HEK293 (cell line): ENCODE measurements around the gene NABP1.

Source experiments
- BCL11B ChIP-seq: fragments of 450-650 bp; formaldehyde crosslinking; IDR thresholded peaks from 2 replicates; pipeline ENCODE4 v1.5.1; 2016; ENCODE audit warnings: low read depth, missing biosample characterization, missing genetic modification characterization
- KLF16 ChIP-seq: fragments of 450-650 bp; formaldehyde crosslinking; IDR thresholded peaks from 2 replicates; pipeline ENCODE4 v1.5.1; 2017; ENCODE audit warnings: missing biosample characterization, missing genetic modification characterization
- SP3 ChIP-seq: fragments of 450-650 bp; formaldehyde crosslinking; IDR thresholded peaks from 2 replicates; pipeline ENCODE4 v1.5.1; 2016; ENCODE audit warnings: missing biosample characterization, missing genetic modification characterization
- WT1 ChIP-seq: fragments of 450-650 bp; formaldehyde crosslinking; IDR thresholded peaks from 2 replicates; pipeline ENCODE4 v1.5.1; 2016; ENCODE audit warnings: missing biosample characterization, missing genetic modification characterization
- ZNF10 ChIP-seq: fragments of 450-650 bp; formaldehyde crosslinking; IDR thresholded peaks from 2 replicates; pipeline ENCODE4 v1.5.1; 2017; ENCODE audit warnings: missing biosample characterization, missing genetic modification characterization
- ZNF266 ChIP-seq: fragments of 450-650 bp; formaldehyde crosslinking; IDR thresholded peaks from 2 replicates; pipeline ENCODE4 v1.5.1; 2016; ENCODE audit warnings: missing biosample characterization, missing genetic modification characterization, low read depth
- ZNF311 ChIP-seq: fragments of 450-650 bp; formaldehyde crosslinking; IDR thresholded peaks from 2 replicates; pipeline ENCODE4 v1.5.1; 2017; ENCODE audit warnings: missing biosample characterization, missing genetic modification characterization, borderline replicate concordance
- ZNF394 ChIP-seq: fragments of 450-650 bp; formaldehyde crosslinking; IDR thresholded peaks from 2 replicates; pipeline ENCODE4 v1.5.1; 2016; ENCODE audit warnings: missing biosample characterization, missing genetic modification characterization, mild to moderate bottlenecking, moderate library complexity, borderline replicate concordance
- ZSCAN30 ChIP-seq: fragments of 450-650 bp; IDR thresholded peaks from 2 replicates; pipeline ENCODE4 v1.5.1; 2018; ENCODE audit warnings: missing biosample characterization, mild to moderate bottlenecking, missing genetic modification characterization, moderate library complexity
- TF ChIP-seq, protein P1 (sequence below): fragments of 450-650 bp; formaldehyde crosslinking; IDR thresholded peaks from 2 replicates; pipeline ENCODE4 v1.5.1; 2017; ENCODE audit warnings: missing biosample characterization, missing genetic modification characterization
- TF ChIP-seq, protein P2 (sequence below): fragments of 450-650 bp; formaldehyde crosslinking; IDR thresholded peaks from 2 replicates; pipeline ENCODE4 v1.5.1; 2016; ENCODE audit warnings: missing biosample characterization, missing genetic modification characterization, borderline replicate concordance
- TF ChIP-seq, protein P3 (sequence below): fragments of 450-650 bp; formaldehyde crosslinking; IDR thresholded peaks from 2 replicates; pipeline ENCODE4 v1.5.1; 2016; ENCODE audit warnings: missing biosample characterization, missing genetic modification characterization, low read depth
- TF ChIP-seq, protein P4 (sequence below): fragments of 450-650 bp; formaldehyde crosslinking; IDR thresholded peaks from 2 replicates; pipeline ENCODE4 v1.5.1; 2017; ENCODE audit warnings: missing biosample characterization, missing genetic modification characterization
- TF ChIP-seq, protein P5 (sequence below): fragments of 450-650 bp; formaldehyde crosslinking; IDR thresholded peaks from 2 replicates; pipeline ENCODE4 v1.5.1; 2016; ENCODE audit warnings: missing biosample characterization, missing genetic modification characterization
- TF ChIP-seq, protein P6 (sequence below): fragments of 450-650 bp; formaldehyde crosslinking; IDR thresholded peaks from 2 replicates; pipeline ENCODE4 v1.5.0; 2017; ENCODE audit warnings: missing biosample characterization, missing genetic modification characterization, borderline replicate concordance
- TF ChIP-seq, protein P7 (sequence below): fragments of 450-650 bp; formaldehyde crosslinking; IDR thresholded peaks from 2 replicates; pipeline ENCODE4 v1.5.1; 2017; ENCODE audit warnings: missing biosample characterization, missing genetic modification characterization
- TF ChIP-seq, protein P8 (sequence below): fragments of 450-650 bp; formaldehyde crosslinking; IDR thresholded peaks from 2 replicates; pipeline ENCODE4 v1.5.1; 2017; ENCODE audit warnings: missing biosample characterization, missing genetic modification characterization

Gene NABP1

DNA sequence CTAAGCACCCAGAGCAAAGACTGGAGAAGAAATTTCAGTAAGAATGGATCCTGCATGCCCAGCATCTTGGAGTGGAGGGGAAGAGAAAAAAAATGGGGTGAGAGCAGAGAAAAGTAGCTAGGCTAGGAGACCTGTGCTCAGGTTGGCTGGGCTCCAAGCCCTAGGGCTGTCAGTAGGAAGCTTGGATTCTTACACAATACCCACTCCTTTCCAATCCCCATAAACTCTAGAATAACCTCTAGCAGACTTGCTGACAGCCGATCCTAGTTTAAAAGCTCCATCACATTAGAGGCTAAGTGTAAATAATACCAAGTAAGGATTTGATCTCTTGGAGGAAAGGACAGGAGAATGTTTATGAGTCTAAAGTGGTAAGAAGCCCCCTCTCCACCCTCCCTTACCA is 46.2 kb upstream of the NABP1 start (continued):
- TF ChIP-seq, protein P1, sequence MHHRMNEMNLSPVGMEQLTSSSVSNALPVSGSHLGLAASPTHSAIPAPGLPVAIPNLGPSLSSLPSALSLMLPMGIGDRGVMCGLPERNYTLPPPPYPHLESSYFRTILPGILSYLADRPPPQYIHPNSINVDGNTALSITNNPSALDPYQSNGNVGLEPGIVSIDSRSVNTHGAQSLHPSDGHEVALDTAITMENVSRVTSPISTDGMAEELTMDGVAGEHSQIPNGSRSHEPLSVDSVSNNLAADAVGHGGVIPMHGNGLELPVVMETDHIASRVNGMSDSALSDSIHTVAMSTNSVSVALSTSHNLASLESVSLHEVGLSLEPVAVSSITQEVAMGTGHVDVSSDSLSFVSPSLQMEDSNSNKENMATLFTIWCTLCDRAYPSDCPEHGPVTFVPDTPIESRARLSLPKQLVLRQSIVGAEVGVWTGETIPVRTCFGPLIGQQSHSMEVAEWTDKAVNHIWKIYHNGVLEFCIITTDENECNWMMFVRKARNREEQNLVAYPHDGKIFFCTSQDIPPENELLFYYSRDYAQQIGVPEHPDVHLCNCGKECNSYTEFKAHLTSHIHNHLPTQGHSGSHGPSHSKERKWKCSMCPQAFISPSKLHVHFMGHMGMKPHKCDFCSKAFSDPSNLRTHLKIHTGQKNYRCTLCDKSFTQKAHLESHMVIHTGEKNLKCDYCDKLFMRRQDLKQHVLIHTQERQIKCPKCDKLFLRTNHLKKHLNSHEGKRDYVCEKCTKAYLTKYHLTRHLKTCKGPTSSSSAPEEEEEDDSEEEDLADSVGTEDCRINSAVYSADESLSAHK (tag by site-specific recombination) = peak; percentile 75
- TF ChIP-seq, protein P2, sequence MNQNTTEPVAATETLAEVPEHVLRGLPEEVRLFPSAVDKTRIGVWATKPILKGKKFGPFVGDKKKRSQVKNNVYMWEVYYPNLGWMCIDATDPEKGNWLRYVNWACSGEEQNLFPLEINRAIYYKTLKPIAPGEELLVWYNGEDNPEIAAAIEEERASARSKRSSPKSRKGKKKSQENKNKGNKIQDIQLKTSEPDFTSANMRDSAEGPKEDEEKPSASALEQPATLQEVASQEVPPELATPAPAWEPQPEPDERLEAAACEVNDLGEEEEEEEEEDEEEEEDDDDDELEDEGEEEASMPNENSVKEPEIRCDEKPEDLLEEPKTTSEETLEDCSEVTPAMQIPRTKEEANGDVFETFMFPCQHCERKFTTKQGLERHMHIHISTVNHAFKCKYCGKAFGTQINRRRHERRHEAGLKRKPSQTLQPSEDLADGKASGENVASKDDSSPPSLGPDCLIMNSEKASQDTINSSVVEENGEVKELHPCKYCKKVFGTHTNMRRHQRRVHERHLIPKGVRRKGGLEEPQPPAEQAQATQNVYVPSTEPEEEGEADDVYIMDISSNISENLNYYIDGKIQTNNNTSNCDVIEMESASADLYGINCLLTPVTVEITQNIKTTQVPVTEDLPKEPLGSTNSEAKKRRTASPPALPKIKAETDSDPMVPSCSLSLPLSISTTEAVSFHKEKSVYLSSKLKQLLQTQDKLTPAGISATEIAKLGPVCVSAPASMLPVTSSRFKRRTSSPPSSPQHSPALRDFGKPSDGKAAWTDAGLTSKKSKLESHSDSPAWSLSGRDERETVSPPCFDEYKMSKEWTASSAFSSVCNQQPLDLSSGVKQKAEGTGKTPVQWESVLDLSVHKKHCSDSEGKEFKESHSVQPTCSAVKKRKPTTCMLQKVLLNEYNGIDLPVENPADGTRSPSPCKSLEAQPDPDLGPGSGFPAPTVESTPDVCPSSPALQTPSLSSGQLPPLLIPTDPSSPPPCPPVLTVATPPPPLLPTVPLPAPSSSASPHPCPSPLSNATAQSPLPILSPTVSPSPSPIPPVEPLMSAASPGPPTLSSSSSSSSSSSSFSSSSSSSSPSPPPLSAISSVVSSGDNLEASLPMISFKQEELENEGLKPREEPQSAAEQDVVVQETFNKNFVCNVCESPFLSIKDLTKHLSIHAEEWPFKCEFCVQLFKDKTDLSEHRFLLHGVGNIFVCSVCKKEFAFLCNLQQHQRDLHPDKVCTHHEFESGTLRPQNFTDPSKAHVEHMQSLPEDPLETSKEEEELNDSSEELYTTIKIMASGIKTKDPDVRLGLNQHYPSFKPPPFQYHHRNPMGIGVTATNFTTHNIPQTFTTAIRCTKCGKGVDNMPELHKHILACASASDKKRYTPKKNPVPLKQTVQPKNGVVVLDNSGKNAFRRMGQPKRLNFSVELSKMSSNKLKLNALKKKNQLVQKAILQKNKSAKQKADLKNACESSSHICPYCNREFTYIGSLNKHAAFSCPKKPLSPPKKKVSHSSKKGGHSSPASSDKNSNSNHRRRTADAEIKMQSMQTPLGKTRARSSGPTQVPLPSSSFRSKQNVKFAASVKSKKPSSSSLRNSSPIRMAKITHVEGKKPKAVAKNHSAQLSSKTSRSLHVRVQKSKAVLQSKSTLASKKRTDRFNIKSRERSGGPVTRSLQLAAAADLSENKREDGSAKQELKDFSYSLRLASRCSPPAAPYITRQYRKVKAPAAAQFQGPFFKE (tag by site-specific recombination) = no peak
- no peak for TF ChIP-seq BCL11B (tag by site-specific recombination)
- TF ChIP-seq, protein P3, sequence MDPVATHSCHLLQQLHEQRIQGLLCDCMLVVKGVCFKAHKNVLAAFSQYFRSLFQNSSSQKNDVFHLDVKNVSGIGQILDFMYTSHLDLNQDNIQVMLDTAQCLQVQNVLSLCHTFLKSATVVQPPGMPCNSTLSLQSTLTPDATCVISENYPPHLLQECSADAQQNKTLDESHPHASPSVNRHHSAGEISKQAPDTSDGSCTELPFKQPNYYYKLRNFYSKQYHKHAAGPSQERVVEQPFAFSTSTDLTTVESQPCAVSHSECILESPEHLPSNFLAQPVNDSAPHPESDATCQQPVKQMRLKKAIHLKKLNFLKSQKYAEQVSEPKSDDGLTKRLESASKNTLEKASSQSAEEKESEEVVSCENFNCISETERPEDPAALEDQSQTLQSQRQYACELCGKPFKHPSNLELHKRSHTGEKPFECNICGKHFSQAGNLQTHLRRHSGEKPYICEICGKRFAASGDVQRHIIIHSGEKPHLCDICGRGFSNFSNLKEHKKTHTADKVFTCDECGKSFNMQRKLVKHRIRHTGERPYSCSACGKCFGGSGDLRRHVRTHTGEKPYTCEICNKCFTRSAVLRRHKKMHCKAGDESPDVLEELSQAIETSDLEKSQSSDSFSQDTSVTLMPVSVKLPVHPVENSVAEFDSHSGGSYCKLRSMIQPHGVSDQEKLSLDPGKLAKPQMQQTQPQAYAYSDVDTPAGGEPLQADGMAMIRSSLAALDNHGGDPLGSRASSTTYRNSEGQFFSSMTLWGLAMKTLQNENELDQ (tag by site-specific recombination) = no peak
- TF ChIP-seq ZNF10 (tag by site-specific recombination) = no peak
- 0 out of 2 replicates have a peak, but pooled peaks have one; percentile 49 for TF ChIP-seq ZSCAN30 (tag by site-specific recombination)
- TF ChIP-seq ZNF311 (tag by site-specific recombination) = no peak
- TF ChIP-seq ZNF266 (tag by site-specific recombination) = no peak
- peak; percentile 78; the same call in 1 of the 2 replicates for TF ChIP-seq WT1 (tag by site-specific recombination)
- TF ChIP-seq, protein P4, sequence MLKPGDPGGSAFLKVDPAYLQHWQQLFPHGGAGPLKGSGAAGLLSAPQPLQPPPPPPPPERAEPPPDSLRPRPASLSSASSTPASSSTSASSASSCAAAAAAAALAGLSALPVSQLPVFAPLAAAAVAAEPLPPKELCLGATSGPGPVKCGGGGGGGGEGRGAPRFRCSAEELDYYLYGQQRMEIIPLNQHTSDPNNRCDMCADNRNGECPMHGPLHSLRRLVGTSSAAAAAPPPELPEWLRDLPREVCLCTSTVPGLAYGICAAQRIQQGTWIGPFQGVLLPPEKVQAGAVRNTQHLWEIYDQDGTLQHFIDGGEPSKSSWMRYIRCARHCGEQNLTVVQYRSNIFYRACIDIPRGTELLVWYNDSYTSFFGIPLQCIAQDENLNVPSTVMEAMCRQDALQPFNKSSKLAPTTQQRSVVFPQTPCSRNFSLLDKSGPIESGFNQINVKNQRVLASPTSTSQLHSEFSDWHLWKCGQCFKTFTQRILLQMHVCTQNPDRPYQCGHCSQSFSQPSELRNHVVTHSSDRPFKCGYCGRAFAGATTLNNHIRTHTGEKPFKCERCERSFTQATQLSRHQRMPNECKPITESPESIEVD (tag by site-specific recombination) = peak; percentile 95
- TF ChIP-seq SP3 (tag by site-specific recombination) = no peak
- TF ChIP-seq, protein P5, sequence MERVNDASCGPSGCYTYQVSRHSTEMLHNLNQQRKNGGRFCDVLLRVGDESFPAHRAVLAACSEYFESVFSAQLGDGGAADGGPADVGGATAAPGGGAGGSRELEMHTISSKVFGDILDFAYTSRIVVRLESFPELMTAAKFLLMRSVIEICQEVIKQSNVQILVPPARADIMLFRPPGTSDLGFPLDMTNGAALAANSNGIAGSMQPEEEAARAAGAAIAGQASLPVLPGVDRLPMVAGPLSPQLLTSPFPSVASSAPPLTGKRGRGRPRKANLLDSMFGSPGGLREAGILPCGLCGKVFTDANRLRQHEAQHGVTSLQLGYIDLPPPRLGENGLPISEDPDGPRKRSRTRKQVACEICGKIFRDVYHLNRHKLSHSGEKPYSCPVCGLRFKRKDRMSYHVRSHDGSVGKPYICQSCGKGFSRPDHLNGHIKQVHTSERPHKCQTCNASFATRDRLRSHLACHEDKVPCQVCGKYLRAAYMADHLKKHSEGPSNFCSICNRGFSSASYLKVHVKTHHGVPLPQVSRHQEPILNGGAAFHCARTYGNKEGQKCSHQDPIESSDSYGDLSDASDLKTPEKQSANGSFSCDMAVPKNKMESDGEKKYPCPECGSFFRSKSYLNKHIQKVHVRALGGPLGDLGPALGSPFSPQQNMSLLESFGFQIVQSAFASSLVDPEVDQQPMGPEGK = peak; percentile 41
- TF ChIP-seq ZNF394 (tag by site-specific recombination) = peak; percentile 18; the same call in 1 of the 2 replicates
- TF ChIP-seq, protein P6, sequence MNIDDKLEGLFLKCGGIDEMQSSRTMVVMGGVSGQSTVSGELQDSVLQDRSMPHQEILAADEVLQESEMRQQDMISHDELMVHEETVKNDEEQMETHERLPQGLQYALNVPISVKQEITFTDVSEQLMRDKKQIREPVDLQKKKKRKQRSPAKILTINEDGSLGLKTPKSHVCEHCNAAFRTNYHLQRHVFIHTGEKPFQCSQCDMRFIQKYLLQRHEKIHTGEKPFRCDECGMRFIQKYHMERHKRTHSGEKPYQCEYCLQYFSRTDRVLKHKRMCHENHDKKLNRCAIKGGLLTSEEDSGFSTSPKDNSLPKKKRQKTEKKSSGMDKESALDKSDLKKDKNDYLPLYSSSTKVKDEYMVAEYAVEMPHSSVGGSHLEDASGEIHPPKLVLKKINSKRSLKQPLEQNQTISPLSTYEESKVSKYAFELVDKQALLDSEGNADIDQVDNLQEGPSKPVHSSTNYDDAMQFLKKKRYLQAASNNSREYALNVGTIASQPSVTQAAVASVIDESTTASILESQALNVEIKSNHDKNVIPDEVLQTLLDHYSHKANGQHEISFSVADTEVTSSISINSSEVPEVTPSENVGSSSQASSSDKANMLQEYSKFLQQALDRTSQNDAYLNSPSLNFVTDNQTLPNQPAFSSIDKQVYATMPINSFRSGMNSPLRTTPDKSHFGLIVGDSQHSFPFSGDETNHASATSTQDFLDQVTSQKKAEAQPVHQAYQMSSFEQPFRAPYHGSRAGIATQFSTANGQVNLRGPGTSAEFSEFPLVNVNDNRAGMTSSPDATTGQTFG = no peak
- TF ChIP-seq, protein P7, sequence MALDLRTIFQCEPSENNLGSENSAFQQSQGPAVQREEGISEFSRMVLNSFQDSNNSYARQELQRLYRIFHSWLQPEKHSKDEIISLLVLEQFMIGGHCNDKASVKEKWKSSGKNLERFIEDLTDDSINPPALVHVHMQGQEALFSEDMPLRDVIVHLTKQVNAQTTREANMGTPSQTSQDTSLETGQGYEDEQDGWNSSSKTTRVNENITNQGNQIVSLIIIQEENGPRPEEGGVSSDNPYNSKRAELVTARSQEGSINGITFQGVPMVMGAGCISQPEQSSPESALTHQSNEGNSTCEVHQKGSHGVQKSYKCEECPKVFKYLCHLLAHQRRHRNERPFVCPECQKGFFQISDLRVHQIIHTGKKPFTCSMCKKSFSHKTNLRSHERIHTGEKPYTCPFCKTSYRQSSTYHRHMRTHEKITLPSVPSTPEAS (tag by site-specific recombination) = no peak
- TF ChIP-seq KLF16 (tag by site-specific recombination) = no peak
- TF ChIP-seq, protein P8, sequence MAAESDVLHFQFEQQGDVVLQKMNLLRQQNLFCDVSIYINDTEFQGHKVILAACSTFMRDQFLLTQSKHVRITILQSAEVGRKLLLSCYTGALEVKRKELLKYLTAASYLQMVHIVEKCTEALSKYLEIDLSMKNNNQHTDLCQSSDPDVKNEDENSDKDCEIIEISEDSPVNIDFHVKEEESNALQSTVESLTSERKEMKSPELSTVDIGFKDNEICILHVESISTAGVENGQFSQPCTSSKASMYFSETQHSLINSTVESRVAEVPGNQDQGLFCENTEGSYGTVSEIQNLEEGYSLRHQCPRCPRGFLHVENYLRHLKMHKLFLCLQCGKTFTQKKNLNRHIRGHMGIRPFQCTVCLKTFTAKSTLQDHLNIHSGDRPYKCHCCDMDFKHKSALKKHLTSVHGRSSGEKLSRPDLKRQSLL = peak; percentile 97
